Adrenal gland (tissue), 12 donors: Measurements from ENCODE around the gene SRGAP3. TPM values are rescaled to one million over a fixed set of nuclear protein-coding genes. Genes with fewer than 3 reads are reported as not detected.

Experiments
- DNase-seq, 7 donors: peaks; one replicate each; pipeline ENCODE4 v3.0.0-alpha.2; 2019 to 2020
- H3K27ac ChIP-seq, 5 donors: fragments of 200-600 bp; sonication (generic) in 4 of 5; 1 replicate in 3 of 5; 2 replicates in 2 of 5; pipeline versions ENCODE4 v1.5.1 to v1.8.0; 2016 to 2020; ENCODE audit warnings: mild to moderate bottlenecking in 1 of 5
- H3K27me3 ChIP-seq: fragments of 200-600 bp; 2 replicates; pipeline ENCODE4 v1.8.0; 2021
- H3K36me3 ChIP-seq, 2 donors: fragments of 200-600 bp; replicated peaks in 1 of 2; 1 replicate in 1 of 2; 2 replicates in 1 of 2; pipeline versions ENCODE4 v1.5.1 to v1.8.0; 2018 to 2022
- H3K4me1 ChIP-seq, 2 donors: fragments of 200-600 bp; replicated peaks in 1 of 2; 1 replicate in 1 of 2; 2 replicates in 1 of 2; pipeline versions ENCODE4 v1.5.1 to v1.8.0; 2018 to 2021
- H3K4me3 ChIP-seq, 4 donors: fragments of 200-600 bp; sonication (generic) in 3 of 4; one replicate each; pipeline ENCODE4 v1.5.1; 2016 to 2018
- H3K9me3 ChIP-seq, 3 donors: fragments of 200-600 bp; sonication (generic) in 1 of 3; replicated peaks in 1 of 3; 1 replicate in 2 of 3; 2 replicates in 1 of 3; pipeline versions ENCODE4 v1.5.1 to v1.8.0; 2016 to 2021
- CTCF ChIP-seq, 6 experiments: fragments of 450-650 bp in 4 of 6; fragments of 200-600 bp in 2 of 6; sonication (generic) in 1 of 6; IDR thresholded peaks; 1 replicate in 5 of 6; 2 replicates in 1 of 6; pipeline versions ENCODE4 v1.5.1 to v1.8.0; 2016 to 2021; ENCODE audit warnings: antibody characterized with exemption in 6 of 6, mild to moderate bottlenecking in 2 of 6, moderate library complexity in 1 of 6
- POLR2A ChIP-seq, 2 donors: fragments of 450-650 bp; IDR thresholded peaks; one replicate each; pipeline ENCODE4 v1.6.1; 2017; ENCODE audit warnings: antibody characterized with exemption in 2 of 2, mild to moderate bottlenecking in 2 of 2, moderate library complexity in 1 of 2
- WGBS, 4 donors: extraction: QIAGEN DNeasy Blood & Tissue Kit in 2 of 4; methylation state at CpG; one replicate each; pipeline versions ENCODE4 v1.1.5 to v1.1.7; 2013 to 2017; 5-methylcytosine and 5-hydroxymethylcytosine counted together
- intact Hi-C, 2 donors: fragments of 100-400 bp; cut with DNase I; formaldehyde crosslinking; loops; one replicate each; pipeline versions ENCODE4 v1.14.1 to v1.15.0; 2022 to 2023
- polyA plus RNA-seq, 3 donors: library from polyadenylated mRNA; stranded (reverse); fragments of 200-250 nt in 2 of 3; fragments of 350-450 nt in 1 of 3; fragmentation: Illumina TruSeq in 1 of 3; extraction: RNeasy Lipid Tissue Mini Kit (QIAGEN cat#74804) in 1 of 3; gene quantifications; one replicate each; pipeline ENCODE4 v1.2.3, GENCODE V29; 2013 to 2014
- total RNA-seq, 9 donors: library from RNA; depleted of rRNA in 4 of 9; stranded (reverse); fragments of >200 nt in 4 of 9; fragments of 120-200 nt in 1 of 9; fragmentation: NEBNext Ultra II Directional in 1 of 9; extraction: Animal tissue kit (Norgen Biotek cat#: 25700) in 1 of 9; gene quantifications; one replicate each; pipeline versions ENCODE4 v1.1.0 to v1.2.4, GENCODE V29; 2013 to 2023
- donor health status: healthy with polysubstance abuse.
- donor health status: Bipolar disorder and iron deficiency.
- donor health status: DM: yes; HTN: yes; CAD: no.
- donor health status: DM: no; HTN: no; CAD: no.
- donor health status: DM: no; HTN: no; CAD: no.
- donor health status: DM: yes; HTN: yes; CAD: no.

Gene SRGAP3
- total and polyA plus RNA-seq, 12 donors, result 3.3 to 35.0 (median 17.8) TPM

- Histone ChIP-seq H3K27ac (no peak overlapping the region), H3K27me3 (no peaks in the 10 kb centered on the region), H3K4me1 (peaks cover 0 to 14% of the 10 kb centered on the region in 2 donors), H3K36me3 (no peaks in the 10 kb centered on the region), H3K9me3 (no peaks in the 10 kb centered on the region), H3K4me3 (no peak overlapping the region)
- no peak for DNase-seq
- TF ChIP-seq CTCF (IDR thresholded peaks at IDR 0.05), result no peak
- TF ChIP-seq POLR2A (IDR thresholded peaks at IDR 0.05), result no peak
- intact Hi-C loops, result no loop called here
- WGBS, 4 donors, result 88 to 92% (median 91%) methylated on average over 4 to 6 of the region's 6 CpGs
Measured at GRCh38 chr3:9135526-9135925, 113.9 kb downstream of the SRGAP3 start.

- Histone ChIP-seq H3K9me3 (no peaks in the 10 kb centered on the region), H3K4me1 (peaks cover 0 to 15% of the 10 kb centered on the region in 2 donors), H3K36me3 (no peaks in the 10 kb centered on the region), H3K27ac (no peak overlapping the region), H3K27me3 (no peaks in the 10 kb centered on the region), H3K4me3 (no peak overlapping the region)
- no peak for TF ChIP-seq POLR2A (IDR thresholded peaks at IDR 0.05)
- TF ChIP-seq CTCF (IDR thresholded peaks at IDR 0.05), result no peak
- intact Hi-C loops, result no loop called here
- 66 to 78% (median 73%) methylated on average over 3 of the region's 3 CpGs for WGBS, 4 donors
- no peak for DNase-seq
Measured at GRCh38 chr3:9133656-9134055, 115.8 kb downstream of the SRGAP3 start.

- Histone ChIP-seq H3K27me3 (no peaks in the 10 kb centered on the region), H3K4me1 (peaks cover 0 to 7% of the 10 kb centered on the region in 2 donors), H3K27ac (no peak overlapping the region), H3K9me3 (no peaks in the 10 kb centered on the region), H3K4me3 (no peak overlapping the region), H3K36me3 (no peaks in the 10 kb centered on the region)
- intact Hi-C loops, result no loop called here
- no peak for TF ChIP-seq CTCF (IDR thresholded peaks at IDR 0.05)
- TF ChIP-seq POLR2A (IDR thresholded peaks at IDR 0.05), result no peak
- WGBS, 4 donors, result 50 to 58% (median 56%) methylated on average over 7 to 8 of the region's 8 CpGs
- no peak for DNase-seq
Measured at GRCh38 chr3:9130345-9131305, 118.8 kb downstream of the SRGAP3 start.

GRCh38 chr3:9129365-9129764 lies 120.1 kb downstream of the SRGAP3 start:
- WGBS, 4 donors, result 69 to 85% (median 82%) methylated on average over 2 of the region's 2 CpGs
- Histone ChIP-seq H3K4me1 (peaks cover 0 to 7% of the 10 kb centered on the region in 2 donors), H3K4me3 (no peak overlapping the region), H3K27me3 (no peaks in the 10 kb centered on the region), H3K9me3 (no peaks in the 10 kb centered on the region), H3K27ac (no peak overlapping the region), H3K36me3 (no peaks in the 10 kb centered on the region)
- no peak for DNase-seq
- intact Hi-C loops, result no loop called here
- TF ChIP-seq CTCF (IDR thresholded peaks at IDR 0.05) (no peak), POLR2A (IDR thresholded peaks at IDR 0.05) (no peak)
